Mesothelial cell of epicardium (in vitro differentiated cells): ENCODE measurements around the gene TSC1. TPM values are rescaled to one million over a fixed set of nuclear protein-coding genes. Genes with fewer than 3 reads are reported as not detected.

Experiments used
- DNase-seq, 2 experiments: peaks; one replicate each; pipeline ENCODE4 v3.0.0; 2021; ENCODE audit warnings: low spot score in 2 of 2; ENCODE audit not compliant: unreplicated experiment in 2 of 2
- H3K27ac Mint-ChIP-seq: 2 replicates; pipeline ENCODE4 v1.8.0; 2021; ENCODE audit warnings: mixed read lengths
- H3K27me3 Mint-ChIP-seq: 2 replicates; pipeline ENCODE4 v1.8.0; 2021; ENCODE audit warnings: low read depth, mixed read lengths
- H3K36me3 Mint-ChIP-seq: 2 replicates; pipeline ENCODE4 v1.8.0; 2021; ENCODE audit warnings: mixed read lengths
- H3K4me1 Mint-ChIP-seq: 2 replicates; pipeline ENCODE4 v1.8.0; 2021; ENCODE audit warnings: mixed read lengths
- H3K4me3 Mint-ChIP-seq: 2 replicates; pipeline ENCODE4 v1.8.0; 2021; ENCODE audit warnings: mild to moderate bottlenecking, moderate library complexity, mixed read lengths
- H3K9me3 Mint-ChIP-seq: 2 replicates; pipeline ENCODE4 v1.8.0; 2021; ENCODE audit warnings: mixed read lengths
- CTCF ChIP-seq: fragments of 200-600 bp; sonication (generic); IDR thresholded peaks from one replicate; pipeline ENCODE4 v1.5.0; 2021; ENCODE audit warnings: antibody characterized with exemption; ENCODE audit not compliant: unreplicated experiment
- total RNA-seq: library from RNA; stranded (reverse); gene quantifications from 3 replicates; pipeline ENCODE4 v1.2.1, GENCODE V29; 2021

TSC1 gene
- total RNA-seq, 1 donor from 2014 or later: 68.5 TPM

GRCh38 chr9:132898051-132898450, 46.4 kb downstream of the TSC1 start:
- Mint-ChIP-seq H3K4me3 (no peak overlapping the region), H3K27ac (no peak overlapping the region), H3K36me3 (peaks cover 43% of the 10 kb centered on the region), H3K27me3 (no peaks in the 10 kb centered on the region), H3K9me3 (no peaks in the 10 kb centered on the region), H3K4me1 (peaks cover 2% of the 10 kb centered on the region)
- no peak for DNase-seq
- no peak for TF ChIP-seq CTCF

- H3K4me3 Mint-ChIP-seq: no peak overlapping the region
- TF ChIP-seq CTCF: no peak
- H3K4me1 Mint-ChIP-seq: peaks cover 2% of the 10 kb centered on the region
- peaks cover 46% of the 10 kb centered on the region for H3K36me3 Mint-ChIP-seq
- H3K27me3 Mint-ChIP-seq: no peaks in the 10 kb centered on the region
- no peak for DNase-seq
- H3K27ac Mint-ChIP-seq: no peak overlapping the region
- no peaks in the 10 kb centered on the region for H3K9me3 Mint-ChIP-seq
Measured at GRCh38 chr9:132896906-132897305, 47.5 kb downstream of the TSC1 start.

- H3K36me3 Mint-ChIP-seq: peaks cover 42% of the 10 kb centered on the region
- no peak for DNase-seq
- H3K27me3 Mint-ChIP-seq: no peaks in the 10 kb centered on the region
- H3K4me1 Mint-ChIP-seq: peaks cover 2% of the 10 kb centered on the region
- no peak overlapping the region for H3K4me3 Mint-ChIP-seq
- TF ChIP-seq CTCF: no peak
- H3K27ac Mint-ChIP-seq: no peak overlapping the region
- H3K9me3 Mint-ChIP-seq: no peaks in the 10 kb centered on the region
Measured at GRCh38 chr9:132896264-132896663, 48.2 kb downstream of the TSC1 start.

GRCh38 chr9:132894862-132895835, 49.3 kb downstream of the TSC1 start:
- Mint-ChIP-seq H3K36me3 (peaks cover 33% of the 10 kb centered on the region), H3K9me3 (no peaks in the 10 kb centered on the region), H3K4me1 (peaks cover 2% of the 10 kb centered on the region), H3K4me3 (no peak overlapping the region), H3K27me3 (no peaks in the 10 kb centered on the region), H3K27ac (no peak overlapping the region)
- no peak for TF ChIP-seq CTCF
- DNase-seq: no peak

- no peak for DNase-seq
- Mint-ChIP-seq H3K4me3 (no peak overlapping the region), H3K27ac (no peak overlapping the region), H3K9me3 (no peaks in the 10 kb centered on the region), H3K36me3 (peaks cover 33% of the 10 kb centered on the region), H3K4me1 (peaks cover 2% of the 10 kb centered on the region), H3K27me3 (no peaks in the 10 kb centered on the region)
- TF ChIP-seq CTCF: no peak
Measured at GRCh38 chr9:132894346-132894745, 50.1 kb downstream of the TSC1 start.
